ENCODE measurements around the gene ZNF578.

DNA sequence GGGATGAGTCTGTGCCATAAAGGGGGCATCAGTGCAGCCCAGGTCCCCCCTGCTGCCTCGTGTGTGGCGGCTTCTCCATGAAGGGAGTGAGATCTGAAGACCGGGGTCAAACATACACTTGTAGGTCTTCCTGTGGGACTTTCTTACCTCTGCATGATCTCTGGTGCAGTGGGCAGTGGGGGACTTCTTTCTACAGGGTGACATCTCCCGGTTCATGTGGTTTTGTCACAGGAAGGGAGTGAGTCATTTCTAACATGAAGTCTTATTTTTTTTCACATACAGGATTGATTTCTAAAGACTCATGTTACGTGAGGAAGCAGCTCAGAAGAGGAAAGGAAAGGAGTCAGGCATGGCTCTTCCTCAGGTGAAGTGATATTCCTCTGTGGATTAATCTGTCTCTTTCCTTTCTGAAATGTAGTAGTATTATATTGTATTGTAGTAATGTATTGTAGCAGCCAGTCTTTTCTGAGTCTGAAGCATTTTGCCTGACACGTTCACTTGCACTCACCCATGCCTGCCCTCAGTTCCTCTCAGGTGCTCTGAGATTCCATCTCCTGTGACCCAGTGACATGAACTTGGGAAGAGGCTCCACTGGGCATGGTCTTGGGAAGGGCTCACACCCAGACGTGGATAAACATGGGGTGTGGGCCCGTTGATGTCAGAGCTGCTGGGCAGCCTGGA, 89.8 kb downstream of the ZNF578 start:
- TF ChIP-seq, protein P1, sequence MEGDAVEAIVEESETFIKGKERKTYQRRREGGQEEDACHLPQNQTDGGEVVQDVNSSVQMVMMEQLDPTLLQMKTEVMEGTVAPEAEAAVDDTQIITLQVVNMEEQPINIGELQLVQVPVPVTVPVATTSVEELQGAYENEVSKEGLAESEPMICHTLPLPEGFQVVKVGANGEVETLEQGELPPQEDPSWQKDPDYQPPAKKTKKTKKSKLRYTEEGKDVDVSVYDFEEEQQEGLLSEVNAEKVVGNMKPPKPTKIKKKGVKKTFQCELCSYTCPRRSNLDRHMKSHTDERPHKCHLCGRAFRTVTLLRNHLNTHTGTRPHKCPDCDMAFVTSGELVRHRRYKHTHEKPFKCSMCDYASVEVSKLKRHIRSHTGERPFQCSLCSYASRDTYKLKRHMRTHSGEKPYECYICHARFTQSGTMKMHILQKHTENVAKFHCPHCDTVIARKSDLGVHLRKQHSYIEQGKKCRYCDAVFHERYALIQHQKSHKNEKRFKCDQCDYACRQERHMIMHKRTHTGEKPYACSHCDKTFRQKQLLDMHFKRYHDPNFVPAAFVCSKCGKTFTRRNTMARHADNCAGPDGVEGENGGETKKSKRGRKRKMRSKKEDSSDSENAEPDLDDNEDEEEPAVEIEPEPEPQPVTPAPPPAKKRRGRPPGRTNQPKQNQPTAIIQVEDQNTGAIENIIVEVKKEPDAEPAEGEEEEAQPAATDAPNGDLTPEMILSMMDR (conservative IDR thresholded peaks at IDR 0.05; ENCODE audit: low read depth, low read length): no peak
- no peak for TF ChIP-seq EZH2 (IDR thresholded peaks at IDR 0.05; ENCODE audit: borderline replicate concordance, low read depth, low read length, poor library complexity, severe bottlenecking)

Measured in A673 (cell line).